IMR-90 (cell line): Measurements from ENCODE around the gene GNAT2. TPM values are rescaled to one million over a fixed set of nuclear protein-coding genes. Genes with fewer than 3 reads are reported as not detected.

Source experiments
- ATAC-seq: fragments of 200-7000 bp; cut with Tn5 transposase; 2 replicates; pipeline ENCODE4 v1.9.1; 2020; ENCODE audit warnings: low read depth, mild to moderate bottlenecking, moderate library complexity
- BruUV-seq: library from RNA; stranded (reverse); fragments of 400-500 nt; replicated peaks from 2 replicates; lab custom pipeline; 2021; lab: Mats Ljungman, UMichigan
- CTCF ChIA-PET: fragments of 300-600 bp; formaldehyde crosslinking; extraction: SDS; loops from one replicate; lab custom pipeline; 2021; ENCODE audit warnings: antibody characterized with exemption; lab: Yijun Ruan, JAX
- POLR2A ChIA-PET: fragments of 300-600 bp; sonication (Branson Sonifier 250); formaldehyde crosslinking; loops from one replicate; lab custom pipeline; 2022; ENCODE audit warnings: antibody characterized with exemption; ENCODE audit not compliant: unreplicated experiment; lab: Charles Lee
- DNase-seq: peaks from one replicate; pipeline ENCODE4 v3.0.0; 2013
- H2AFZ ChIP-seq: replicated peaks from 2 replicates; pipeline ENCODE3; 2013; ENCODE audit warnings: low read length, mild to moderate bottlenecking; ENCODE audit not compliant: poor library complexity
- H2AK5ac ChIP-seq: 2 replicates; pipeline ENCODE4 v1.6.1; 2013; ENCODE audit warnings: low read depth, low read length, inconsistent platforms
- H2AK9ac ChIP-seq: replicated peaks from 2 replicates; pipeline ENCODE3; 2013; ENCODE audit warnings: mild to moderate bottlenecking, low read depth, low read length, moderate library complexity; ENCODE audit not compliant: poor library complexity
- H2BK120ac ChIP-seq: 2 replicates; pipeline ENCODE4 v1.6.1; 2013; ENCODE audit warnings: low read depth, low read length, inconsistent platforms
- H2BK15ac ChIP-seq: 3 replicates; pipeline ENCODE4 v1.6.1; 2013; ENCODE audit warnings: low read depth, low read length, inconsistent platforms
- H2BK20ac ChIP-seq: 2 replicates; pipeline ENCODE4 v1.6.1; 2013; ENCODE audit warnings: low read depth, mild to moderate bottlenecking, inconsistent platforms, low read length, moderate library complexity
- H2BK5ac ChIP-seq: 2 replicates; pipeline ENCODE4 v1.6.1; 2013; ENCODE audit warnings: mild to moderate bottlenecking, low read depth, low read length, inconsistent platforms; ENCODE audit not compliant: poor library complexity, severe bottlenecking
- H3K14ac ChIP-seq: replicated peaks from 2 replicates; pipeline ENCODE4 v1.6.1; 2013; ENCODE audit warnings: low read depth, low read length, inconsistent platforms
- H3K18ac ChIP-seq: 2 replicates; pipeline ENCODE4 v1.6.1; 2013; ENCODE audit warnings: low read depth, low read length, control low read depth
- H3K23ac ChIP-seq: 2 replicates; pipeline ENCODE4 v1.6.1; 2013; ENCODE audit warnings: low read depth, low read length, inconsistent platforms
- H3K27ac ChIP-seq: 2 replicates; pipeline ENCODE4 v1.5.1; 2013; ENCODE audit warnings: mild to moderate bottlenecking, control low read depth, low read length; ENCODE audit not compliant: insufficient read depth
- H3K27me3 ChIP-seq: 2 replicates; pipeline ENCODE4 v1.6.1; 2013; ENCODE audit warnings: low read length; ENCODE audit not compliant: control insufficient read depth, insufficient read depth
- H3K36me3 ChIP-seq: 2 replicates; pipeline ENCODE4 v1.6.1; 2013; ENCODE audit warnings: low read length, mixed read lengths; ENCODE audit not compliant: control insufficient read depth, insufficient read depth
- H3K4ac ChIP-seq: 2 replicates; pipeline ENCODE4 v1.6.1; 2013; ENCODE audit warnings: low read depth, low read length, inconsistent platforms
- H3K4me1 ChIP-seq: 2 replicates; pipeline ENCODE4 v1.6.1; 2013; ENCODE audit warnings: low read length, mixed read lengths; ENCODE audit not compliant: control insufficient read depth, insufficient read depth
- H3K4me2 ChIP-seq: 2 replicates; pipeline ENCODE4 v1.6.1; 2013; ENCODE audit warnings: low read depth, mild to moderate bottlenecking, control low read depth, low read length, moderate library complexity
- H3K4me3 ChIP-seq: 2 replicates; pipeline ENCODE4 v1.5.1; 2013; ENCODE audit warnings: low read depth, mild to moderate bottlenecking, control low read depth, low read length, moderate library complexity; ENCODE audit not compliant: insufficient read depth
- H3K56ac ChIP-seq: 2 replicates; pipeline ENCODE4 v1.6.1; 2013; ENCODE audit warnings: low read length, inconsistent platforms; ENCODE audit not compliant: insufficient read depth; ENCODE audit errors: extremely low read depth
- H3K79me1 ChIP-seq, 2 experiments: 2 replicates each; pipeline ENCODE4 v1.6.1; 2013; ENCODE audit warnings: low read length in 2 of 2, inconsistent platforms in 1 of 2, low read depth in 1 of 2
- H3K9ac ChIP-seq: 2 replicates; pipeline ENCODE4 v1.6.1; 2013; ENCODE audit warnings: low read depth, low read length, control low read depth
- H3K9me1 ChIP-seq: 2 replicates; pipeline ENCODE4 v1.6.1; 2013; ENCODE audit warnings: low read length, inconsistent platforms; ENCODE audit not compliant: insufficient read depth
- H3K9me3 ChIP-seq: 2 replicates; pipeline ENCODE4 v1.6.1; 2013; ENCODE audit warnings: low read length; ENCODE audit not compliant: control insufficient read depth, insufficient read depth
- H4K20me1 ChIP-seq: 2 replicates; pipeline ENCODE4 v1.6.1; 2013; ENCODE audit warnings: low read length, inconsistent platforms; ENCODE audit not compliant: insufficient read depth
- H4K5ac ChIP-seq: 2 replicates; pipeline ENCODE4 v1.6.1; 2013; ENCODE audit warnings: mild to moderate bottlenecking, low read depth, low read length, control low read depth
- H4K8ac ChIP-seq, 2 experiments: 2 replicates each; pipeline ENCODE4 v1.6.1; 2013; ENCODE audit warnings: low read depth in 2 of 2, low read length in 2 of 2, control low read depth in 1 of 2, inconsistent platforms in 1 of 2
- H4K91ac ChIP-seq: 2 replicates; pipeline ENCODE4 v1.6.1; 2013; ENCODE audit warnings: low read depth, low read length, inconsistent platforms; ENCODE audit not compliant: insufficient read depth
- BHLHE40 ChIP-seq: fragments of 150-350 bp; IDR thresholded peaks from 2 replicates; pipeline ENCODE4 v1.6.1; 2016; ENCODE audit warnings: mild to moderate bottlenecking, low read depth, low read length
- CEBPB ChIP-seq: IDR thresholded peaks from 2 replicates; pipeline ENCODE4 v1.6.1; 2012; ENCODE audit warnings: low read depth, low read length, improper control_type of control experiment
- CHD1 ChIP-seq: IDR thresholded peaks from 2 replicates; pipeline ENCODE4 v1.6.1; 2012; ENCODE audit warnings: low read depth, low read length, improper control_type of control experiment
- CTCF ChIP-seq: conservative IDR thresholded peaks from 2 replicates; pipeline ENCODE4 v1.5.1; 2012; ENCODE audit warnings: mild to moderate bottlenecking, low read depth, low read length, improper control_type of control experiment
- MAFK ChIP-seq: IDR thresholded peaks from 2 replicates; pipeline ENCODE4 v1.6.1; 2012; ENCODE audit warnings: low read depth, low read length, improper control_type of control experiment
- MAZ ChIP-seq: IDR thresholded peaks from 2 replicates; pipeline ENCODE4 v1.6.1; 2012; ENCODE audit warnings: low read depth, mild to moderate bottlenecking, low read length, improper control_type of control experiment, moderate library complexity, borderline replicate concordance
- MXI1 ChIP-seq: IDR thresholded peaks from 2 replicates; pipeline ENCODE4 v1.6.1; 2012; ENCODE audit warnings: low read depth, mild to moderate bottlenecking, low read length, moderate library complexity, borderline replicate concordance
- POLR2A ChIP-seq: IDR thresholded peaks from 2 replicates; pipeline ENCODE4 v1.6.1; 2012; ENCODE audit warnings: mild to moderate bottlenecking, low read depth, low read length
- RAD21 ChIP-seq: IDR thresholded peaks from 2 replicates; pipeline ENCODE4 v1.6.1; 2012; ENCODE audit warnings: low read length, improper control_type of control experiment
- RCOR1 ChIP-seq: IDR thresholded peaks from 2 replicates; pipeline ENCODE4 v1.6.1; 2012; ENCODE audit warnings: mild to moderate bottlenecking, low read length, improper control_type of control experiment; ENCODE audit not compliant: insufficient replicate concordance
- RFX5 ChIP-seq: IDR thresholded peaks from 2 replicates; pipeline ENCODE4 v1.8.0; 2012; ENCODE audit warnings: low read depth, mild to moderate bottlenecking, low read length, moderate library complexity
- SMC3 ChIP-seq: fragments of 150-350 bp; IDR thresholded peaks from 2 replicates; pipeline ENCODE4 v1.6.1; 2016; ENCODE audit warnings: low read depth, mild to moderate bottlenecking, antibody characterized with exemption, low read length, moderate library complexity
- USF2 ChIP-seq: fragments of 150-350 bp; IDR thresholded peaks from 2 replicates; pipeline ENCODE4 v1.6.1; 2017; ENCODE audit warnings: mild to moderate bottlenecking, antibody characterized with exemption, low read length, low read depth
- WGBS, 2 experiments: methylation state at CpG; one replicate each; pipeline versions ENCODE4 v1.1.5 to v1.1.7; 2013; ENCODE audit warnings: missing lambda C conversion rate in 2 of 2; ENCODE audit not compliant: insufficient read length in 1 of 2; ENCODE audit errors: extremely low coverage in 2 of 2; 5-methylcytosine and 5-hydroxymethylcytosine counted together
- dilution Hi-C: fragments of 300-500 bp; cut with HindIII; formaldehyde crosslinking; loops from one replicate; pipeline ENCODE4 v1.14.3; 2018; ENCODE audit warnings: low sequenced_read_pairs; ENCODE audit not compliant: unreplicated experiment
- in situ Hi-C: fragments of 300-500 bp; cut with MboI; formaldehyde crosslinking; loops from 3 replicates; pipeline ENCODE4 v1.14.3; 2019; ENCODE audit warnings: low sequenced_read_pairs, inconsistent platforms, mixed read lengths
- intact Hi-C: fragments of 100-400 bp; cut with micrococcal nuclease; formaldehyde crosslinking; loops from 2 replicates; pipeline ENCODE4 v1.10.0; 2022
- polyA plus RNA-seq, 3 experiments: library from polyadenylated mRNA; depleted of rRNA; stranded (reverse); fragments of >200 nt; gene quantifications; 2 replicates each; pipeline ENCODE4 v1.2.3, GENCODE V29; 2012; ENCODE audit warnings: low replicate concordance in 1 of 3
- total RNA-seq: library from RNA; depleted of rRNA; stranded (reverse); fragments of >200 nt; gene quantifications from 2 replicates; pipeline ENCODE4 v1.2.3, GENCODE V29; 2012
- TF ChIP-seq, protein P1 (sequence below): fragments of 150-350 bp; IDR thresholded peaks from 2 replicates; pipeline ENCODE4 v1.6.1; 2016; ENCODE audit warnings: low read depth, mild to moderate bottlenecking, low read length, moderate library complexity, borderline replicate concordance

GNAT2 gene
- total and polyA plus RNA-seq, 2 of the 4 experiments (the other 2 are of a cell fraction) = 0.17 to 0.36 TPM

DNA sequence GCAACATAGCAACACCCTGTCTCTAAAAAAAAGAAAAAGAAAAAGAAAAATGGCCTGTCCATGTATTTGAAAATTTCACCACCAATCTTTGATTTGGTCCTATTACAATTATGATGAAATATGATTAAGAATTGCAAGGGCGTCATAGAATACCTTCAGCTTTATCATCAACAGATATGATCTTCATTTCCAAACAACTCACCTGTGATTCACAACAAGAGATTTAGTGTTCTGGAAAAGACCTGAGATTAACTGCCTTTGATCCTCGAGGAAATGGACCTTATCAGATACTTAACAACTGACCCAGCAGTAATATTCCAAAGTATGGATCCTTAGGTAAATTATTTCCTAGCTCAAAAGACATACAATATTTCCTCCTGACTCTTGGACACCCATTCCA lies 33.0 kb upstream of the GNAT2 start:
- Histone ChIP-seq H2BK120ac (no peak overlapping the region), H3K4ac (no peak overlapping the region), H3K9ac (no peak overlapping the region), H3K4me1 (peaks cover 2% of the 10 kb centered on the region), H2BK15ac (no peak overlapping the region), H3K4me3 (no peak overlapping the region), H3K27me3 (0 out of 2 replicates have a peak, but pooled peaks cover 3% of the 10 kb centered on the region), H3K36me3 (no peaks in the 10 kb centered on the region), H3K14ac (no peak overlapping the region), H4K8ac (no peak overlapping the region), H4K91ac (no peak overlapping the region), H3K79me1 (peaks cover 0 to 10% of the 10 kb centered on the region in 2 experiments; a peak in 3 of 4 replicates), H2BK20ac (no peak overlapping the region), H4K20me1 (no peaks in the 10 kb centered on the region), H3K18ac (no peak overlapping the region), H2AFZ (no peak overlapping the region), H3K27ac (no peak overlapping the region), H4K5ac (no peak overlapping the region), H3K4me2 (no peak overlapping the region), H3K9me1 (peaks cover 2% of the 10 kb centered on the region; the same call in 1 of the 2 replicates), H2AK5ac (no peak overlapping the region), H3K23ac (no peak overlapping the region), H3K56ac (no peak overlapping the region), H2BK5ac (no peak overlapping the region), H3K9me3 (no peaks in the 10 kb centered on the region), H2AK9ac (no peak overlapping the region)
- dilution Hi-C loops (no loop called here), intact Hi-C loops (no loop called here), in situ Hi-C loops (no loop called here)
- ATAC-seq (no peak), DNase-seq (no peak)
- no CpG with 5 or more reads among the region's 2 CpGs for WGBS, 2 experiments
- ChIA-PET POLR2A (no interaction called here), CTCF (interaction anchor here (0.5 to 1.2 kb wide), 3 partner anchors 12 to 332 kb away, joined by 3 to 5 read pairs (median 3); partner anchors contain the start of gene AHCYL1)
- TF ChIP-seq CEBPB (no peak), SMC3 (no peak), MAZ (no peak), RFX5 (no peak), BHLHE40 (no peak), USF2 (no peak), RAD21 (no peak), MXI1 (no peak), RCOR1 (no peak), CTCF (no peak), POLR2A (no peak), CHD1 (no peak), MAFK (no peak)
- TF ChIP-seq, protein P1, sequence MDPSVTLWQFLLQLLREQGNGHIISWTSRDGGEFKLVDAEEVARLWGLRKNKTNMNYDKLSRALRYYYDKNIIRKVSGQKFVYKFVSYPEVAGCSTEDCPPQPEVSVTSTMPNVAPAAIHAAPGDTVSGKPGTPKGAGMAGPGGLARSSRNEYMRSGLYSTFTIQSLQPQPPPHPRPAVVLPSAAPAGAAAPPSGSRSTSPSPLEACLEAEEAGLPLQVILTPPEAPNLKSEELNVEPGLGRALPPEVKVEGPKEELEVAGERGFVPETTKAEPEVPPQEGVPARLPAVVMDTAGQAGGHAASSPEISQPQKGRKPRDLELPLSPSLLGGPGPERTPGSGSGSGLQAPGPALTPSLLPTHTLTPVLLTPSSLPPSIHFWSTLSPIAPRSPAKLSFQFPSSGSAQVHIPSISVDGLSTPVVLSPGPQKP = no peak
- no TSS peak for BruUV-seq
